Central memory CD8-positive, alpha-beta T cell (primary cell): ENCODE measurements around the gene TIGD6.
A peak's percentile ranks its signal among the peaks of the same experiment; 100 is the strongest.

ENCODE experiments used
- ATAC-seq: fragments of 150-1000 bp; cut with Tn5 transposase; replicated peaks from 2 replicates; pipeline ENCODE4 v1.10.0; 2022; ENCODE audit warnings: mild to moderate bottlenecking, moderate FRiP score, moderate number of reproducible peaks; ENCODE audit not compliant: poor library complexity, severe bottlenecking; ENCODE audit errors: extremely low read depth
- DNase-seq, 2 donors: peaks; one replicate each; pipeline ENCODE4 v3.0.0; 2021; ENCODE audit warnings: low spot score in 2 of 2
- H3K27ac Mint-ChIP-seq: one replicate; pipeline ENCODE4 v1.8.0; 2022; ENCODE audit warnings: low read depth, mild to moderate bottlenecking, moderate library complexity, mixed read lengths
- H3K27me3 Mint-ChIP-seq: one replicate; pipeline ENCODE4 v1.8.0; 2022; ENCODE audit warnings: mixed read lengths
- H3K36me3 Mint-ChIP-seq: one replicate; pipeline ENCODE4 v1.8.0; 2022; ENCODE audit warnings: mild to moderate bottlenecking, moderate library complexity, mixed read lengths; ENCODE audit not compliant: insufficient read depth
- H3K4me1 Mint-ChIP-seq: one replicate; pipeline ENCODE4 v1.8.0; 2022; ENCODE audit warnings: mixed read lengths
- H3K4me3 Mint-ChIP-seq: one replicate; pipeline ENCODE4 v1.8.0; 2022; ENCODE audit warnings: mild to moderate bottlenecking, moderate library complexity, mixed read lengths
- H3K9me3 Mint-ChIP-seq: one replicate; pipeline ENCODE4 v1.8.0; 2022; ENCODE audit warnings: mixed read lengths

TIGD6 gene

GRCh38 chr5:150000256-150000989 is at the start of gene TIGD6, which contains the start of gene HMGXB3:
Gene TIGD6 (minus strand): TSS chr5:150000654. CDS start chr5:149996348, 4,306 bp downstream.
Gene HMGXB3 (plus strand): TSS chr5:150000739. CDS start chr5:150004853, 4,114 bp downstream.
- Mint-ChIP-seq H3K4me3 (peak within 1 kb of the TSS; percentile 76), H3K27me3 (no peaks in the 10 kb centered on the region), H3K27ac (peak within 1 kb of the TSS; percentile 85), H3K36me3 (peaks cover 17% of the 10 kb centered on the region), H3K9me3 (no peaks in the 10 kb centered on the region), H3K4me1 (peaks cover 55% of the 10 kb centered on the region)
- peak; percentile 73 for ATAC-seq
- DNase-seq = peak; percentile 68 to 71

GRCh38 chr5:150046031-150046430 is 45.6 kb upstream of the TIGD6 start:
- DNase-seq (peak in 1 of 2 donors; percentile 50), ATAC-seq (peak; percentile 95)
- Mint-ChIP-seq H3K27ac (peak overlapping the region; percentile 44), H3K9me3 (no peaks in the 10 kb centered on the region), H3K4me1 (peaks cover 55% of the 10 kb centered on the region), H3K36me3 (peaks cover 56% of the 10 kb centered on the region), H3K27me3 (no peaks in the 10 kb centered on the region), H3K4me3 (peak overlapping the region; percentile 16)

- peak overlapping the region; percentile 44 for H3K27ac Mint-ChIP-seq
- peaks cover 55% of the 10 kb centered on the region for H3K4me1 Mint-ChIP-seq
- peaks cover 55% of the 10 kb centered on the region for H3K36me3 Mint-ChIP-seq
- DNase-seq (no peak), ATAC-seq (peak; percentile 8)
- no peaks in the 10 kb centered on the region for H3K27me3 Mint-ChIP-seq
- no peaks in the 10 kb centered on the region for H3K9me3 Mint-ChIP-seq
- H3K4me3 Mint-ChIP-seq = peak overlapping the region; percentile 16
These were observed 45.1 kb upstream of the TIGD6 start for GRCh38 chr5:150045549-150045948.

- Mint-ChIP-seq H3K9me3 (no peaks in the 10 kb centered on the region), H3K4me1 (peaks cover 55% of the 10 kb centered on the region), H3K27ac (no peak overlapping the region), H3K27me3 (no peaks in the 10 kb centered on the region), H3K4me3 (no peak overlapping the region), H3K36me3 (peaks cover 51% of the 10 kb centered on the region)
- DNase-seq = no peak
- ATAC-seq = no peak
These were observed 44.3 kb upstream of the TIGD6 start for GRCh38 chr5:150044712-150045111.

- H3K27me3 Mint-ChIP-seq = no peaks in the 10 kb centered on the region
- DNase-seq = no peak
- peaks cover 51% of the 10 kb centered on the region for H3K36me3 Mint-ChIP-seq
- no peak for ATAC-seq
- H3K9me3 Mint-ChIP-seq = no peaks in the 10 kb centered on the region
- H3K4me1 Mint-ChIP-seq = peaks cover 52% of the 10 kb centered on the region
- peak overlapping the region; percentile 12 for H3K4me3 Mint-ChIP-seq
- H3K27ac Mint-ChIP-seq = peak overlapping the region; percentile 2
These were observed 43.9 kb upstream of the TIGD6 start for GRCh38 chr5:150044329-150044681.

GRCh38 chr5:150043657-150044328 is 43.3 kb upstream of the TIGD6 start:
- Mint-ChIP-seq H3K27ac (peak overlapping the region; percentile 2), H3K4me3 (peak overlapping the region; percentile 12)

GRCh38 chr5:150042459-150042858 is 42.0 kb upstream of the TIGD6 start:
- DNase-seq (no peak), ATAC-seq (no peak)
- Mint-ChIP-seq H3K36me3 (peaks cover 47% of the 10 kb centered on the region), H3K4me1 (peaks cover 44% of the 10 kb centered on the region), H3K27me3 (no peaks in the 10 kb centered on the region), H3K4me3 (no peak overlapping the region), H3K9me3 (no peaks in the 10 kb centered on the region), H3K27ac (no peak overlapping the region)

More at GRCh38 chr5:150043657-150044328, 43.3 kb upstream of the TIGD6 start:
- H3K27me3 Mint-ChIP-seq = no peaks in the 10 kb centered on the region
- H3K36me3 Mint-ChIP-seq = peaks cover 46% of the 10 kb centered on the region
- H3K4me1 Mint-ChIP-seq = peaks cover 46% of the 10 kb centered on the region
- H3K9me3 Mint-ChIP-seq = no peaks in the 10 kb centered on the region
- no peak for DNase-seq
- ATAC-seq = no peak

GRCh38 chr5:150038547-150038946 is 38.1 kb upstream of the TIGD6 start:
- H3K27ac Mint-ChIP-seq = no peak overlapping the region
- H3K4me1 Mint-ChIP-seq = peaks cover 17% of the 10 kb centered on the region
- no peaks in the 10 kb centered on the region for H3K9me3 Mint-ChIP-seq
- no peak for DNase-seq
- H3K36me3 Mint-ChIP-seq = peaks cover 60% of the 10 kb centered on the region
- no peak for ATAC-seq
- no peaks in the 10 kb centered on the region for H3K27me3 Mint-ChIP-seq
- H3K4me3 Mint-ChIP-seq = no peak overlapping the region

- H3K4me3 Mint-ChIP-seq = no peak overlapping the region
- no peak overlapping the region for H3K27ac Mint-ChIP-seq
- H3K4me1 Mint-ChIP-seq = no peaks in the 10 kb centered on the region
- H3K9me3 Mint-ChIP-seq = no peaks in the 10 kb centered on the region
- DNase-seq (no peak), ATAC-seq (no peak)
- H3K27me3 Mint-ChIP-seq = no peaks in the 10 kb centered on the region
- peaks cover 56% of the 10 kb centered on the region for H3K36me3 Mint-ChIP-seq
These were observed 36.1 kb upstream of the TIGD6 start for GRCh38 chr5:150036513-150036912.

GRCh38 chr5:150035139-150035895 is 34.9 kb upstream of the TIGD6 start:
- ATAC-seq (no peak), DNase-seq (no peak)
- Mint-ChIP-seq H3K27me3 (no peaks in the 10 kb centered on the region), H3K27ac (no peak overlapping the region), H3K4me3 (no peak overlapping the region), H3K36me3 (peaks cover 55% of the 10 kb centered on the region), H3K9me3 (no peaks in the 10 kb centered on the region), H3K4me1 (no peaks in the 10 kb centered on the region)

- Mint-ChIP-seq H3K4me1 (no peaks in the 10 kb centered on the region), H3K9me3 (no peaks in the 10 kb centered on the region), H3K36me3 (peaks cover 58% of the 10 kb centered on the region), H3K4me3 (no peak overlapping the region), H3K27ac (no peak overlapping the region), H3K27me3 (no peaks in the 10 kb centered on the region)
- ATAC-seq (no peak), DNase-seq (no peak)
These were observed 34.2 kb upstream of the TIGD6 start for GRCh38 chr5:150034662-150035061.

GRCh38 chr5:150033334-150033733 is 32.9 kb upstream of the TIGD6 start:
- H3K36me3 Mint-ChIP-seq = peaks cover 60% of the 10 kb centered on the region

More at GRCh38 chr5:150033334-150033733, 32.9 kb upstream of the TIGD6 start:
- Mint-ChIP-seq H3K4me3 (no peak overlapping the region), H3K9me3 (no peaks in the 10 kb centered on the region), H3K4me1 (no peaks in the 10 kb centered on the region), H3K27ac (no peak overlapping the region), H3K27me3 (no peaks in the 10 kb centered on the region)
- DNase-seq (no peak), ATAC-seq (no peak)
